GM18505 (cell line): Measurements from ENCODE around the gene CFAP46.

Experiments
- ATAC-seq: cut with Tn5 transposase; IDR thresholded peaks from one replicate; pipeline ENCODE4 v1.9.1; 2021; ENCODE audit not compliant: unreplicated experiment
- POLR2A ChIP-seq: IDR thresholded peaks from 4 replicates; pipeline ENCODE4 v1.6.1; 2011; ENCODE audit warnings: borderline replicate concordance; ENCODE audit not compliant: insufficient read depth, insufficient read length; ENCODE audit errors: extremely low read depth

CFAP46 gene

GRCh38 chr10:132918617-132919373 lies 23.6 kb downstream of the CFAP46 start:
- no peak for ATAC-seq
- TF ChIP-seq POLR2A = no peak

GRCh38 chr10:132918264-132918616 lies 24.1 kb downstream of the CFAP46 start:
- no peak for TF ChIP-seq POLR2A
- ATAC-seq = no peak

GRCh38 chr10:132916956-132917666 lies 25.3 kb downstream of the CFAP46 start:
- no peak for TF ChIP-seq POLR2A
- ATAC-seq = no peak

GRCh38 chr10:132916421-132916841 lies 25.9 kb downstream of the CFAP46 start:
- ATAC-seq = no peak
- no peak for TF ChIP-seq POLR2A

- no peak for TF ChIP-seq POLR2A
- ATAC-seq = no peak
Observed at GRCh38 chr10:132915411-132915810, 27.0 kb downstream of the CFAP46 start.

- no peak for TF ChIP-seq POLR2A
- ATAC-seq = no peak
Observed at GRCh38 chr10:132914732-132915131, 27.6 kb downstream of the CFAP46 start.

GRCh38 chr10:132913559-132914115 lies 28.7 kb downstream of the CFAP46 start:
- ATAC-seq = no peak
- no peak for TF ChIP-seq POLR2A

- TF ChIP-seq POLR2A = no peak
- no peak for ATAC-seq
Observed at GRCh38 chr10:132912713-132913558, 29.4 kb downstream of the CFAP46 start.

GRCh38 chr10:132912225-132912712 lies 30.1 kb downstream of the CFAP46 start:
- TF ChIP-seq POLR2A = no peak
- ATAC-seq = no peak

GRCh38 chr10:132911786-132912097 lies 30.6 kb downstream of the CFAP46 start:
- TF ChIP-seq POLR2A = no peak
- no peak for ATAC-seq

- ATAC-seq = no peak
- TF ChIP-seq POLR2A = no peak
Observed at GRCh38 chr10:132910901-132911785, 31.2 kb downstream of the CFAP46 start.

GRCh38 chr10:132910186-132910880 lies 32.0 kb downstream of the CFAP46 start:
- ATAC-seq = no peak
- no peak for TF ChIP-seq POLR2A
